Measurements from ENCODE around the gene CAMK4. TPM values are rescaled to one million over a fixed set of nuclear protein-coding genes. Genes with fewer than 3 reads are reported as not detected.
A peak's percentile ranks its signal among the peaks of the same experiment; 100 is the strongest.

Gene CAMK4
- total RNA-seq, 1 experiment from 2014 or later, result 6.3 TPM

GRCh38 chr5:111237470-111237869 is 13.3 kb downstream of the CAMK4 start:
- no peaks in the 10 kb centered on the region for H3K4me1 ChIP-seq (ENCODE audit: insufficient read depth, low read length)
- no peak overlapping the region for H2AFZ ChIP-seq (ENCODE audit: low read length)
- no peak overlapping the region for H2BK20ac ChIP-seq (ENCODE audit: low read depth, low read length, poor library complexity, severe bottlenecking)
- no peak overlapping the region for H2BK15ac ChIP-seq (ENCODE audit: low read depth, low read length)
- H3K36me3 Mint-ChIP-seq (ENCODE audit: insufficient read depth in 1 of 3, low read depth in 3 of 3), result no peaks in the 10 kb centered on the region
- no peaks in the 10 kb centered on the region for H4K20me1 ChIP-seq (ENCODE audit: control insufficient read depth, insufficient read depth, insufficient read length)
- DNase-seq, result no peak
- TF ChIP-seq, protein P1, sequence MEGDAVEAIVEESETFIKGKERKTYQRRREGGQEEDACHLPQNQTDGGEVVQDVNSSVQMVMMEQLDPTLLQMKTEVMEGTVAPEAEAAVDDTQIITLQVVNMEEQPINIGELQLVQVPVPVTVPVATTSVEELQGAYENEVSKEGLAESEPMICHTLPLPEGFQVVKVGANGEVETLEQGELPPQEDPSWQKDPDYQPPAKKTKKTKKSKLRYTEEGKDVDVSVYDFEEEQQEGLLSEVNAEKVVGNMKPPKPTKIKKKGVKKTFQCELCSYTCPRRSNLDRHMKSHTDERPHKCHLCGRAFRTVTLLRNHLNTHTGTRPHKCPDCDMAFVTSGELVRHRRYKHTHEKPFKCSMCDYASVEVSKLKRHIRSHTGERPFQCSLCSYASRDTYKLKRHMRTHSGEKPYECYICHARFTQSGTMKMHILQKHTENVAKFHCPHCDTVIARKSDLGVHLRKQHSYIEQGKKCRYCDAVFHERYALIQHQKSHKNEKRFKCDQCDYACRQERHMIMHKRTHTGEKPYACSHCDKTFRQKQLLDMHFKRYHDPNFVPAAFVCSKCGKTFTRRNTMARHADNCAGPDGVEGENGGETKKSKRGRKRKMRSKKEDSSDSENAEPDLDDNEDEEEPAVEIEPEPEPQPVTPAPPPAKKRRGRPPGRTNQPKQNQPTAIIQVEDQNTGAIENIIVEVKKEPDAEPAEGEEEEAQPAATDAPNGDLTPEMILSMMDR (conservative IDR thresholded peaks at IDR 0.05), result no peak
- no peak overlapping the region for H2BK12ac ChIP-seq (ENCODE audit: insufficient read length, low read depth, low read length)
- no peak overlapping the region for H3K9ac ChIP-seq (ENCODE audit: extremely low read depth, insufficient read length, low read length)
- no peak overlapping the region for H3T11ph ChIP-seq (ENCODE audit: low read length)
- H3K79me2 ChIP-seq (ENCODE audit: insufficient read depth, low read length), result no peaks in the 10 kb centered on the region
- no peak overlapping the region for H4K8ac ChIP-seq (replicated peaks; ENCODE audit: insufficient read length, low read depth, low read length)
- no peaks in the 10 kb centered on the region for H3K27me3 ChIP-seq (ENCODE audit: insufficient read depth, low read length)
- H4K91ac ChIP-seq (ENCODE audit: insufficient read length, low read depth, low read length), result no peak overlapping the region
- no peaks in the 10 kb centered on the region for H3K27me3 Mint-ChIP-seq (ENCODE audit: low read depth)
- no peaks in the 10 kb centered on the region for H3K23me2 ChIP-seq (ENCODE audit: insufficient read length, low read depth, low read length, poor library complexity, severe bottlenecking)
- no peak overlapping the region for H2BK5ac ChIP-seq (ENCODE audit: insufficient read length, low read length)
- H3K18ac ChIP-seq (ENCODE audit: insufficient read length, low read depth, low read length), result no peak overlapping the region
- H3K4ac ChIP-seq (ENCODE audit: low read depth, low read length), result no peak overlapping the region
- no peaks in the 10 kb centered on the region for H3K9me3 Mint-ChIP-seq
- H3K9me3 ChIP-seq (ENCODE audit: control insufficient read depth, low read depth, low read length), result no peaks in the 10 kb centered on the region
- H3K27ac Mint-ChIP-seq, result peak overlapping the region in 1 of 3 experiments; percentile 13; a peak in 2 of 7 replicates
- no peak overlapping the region for H2AK5ac ChIP-seq (ENCODE audit: insufficient read length, low read length)
- no peak overlapping the region for H3K56ac ChIP-seq (ENCODE audit: insufficient read length, low read depth, low read length)
- no peak overlapping the region for H3K27ac ChIP-seq (ENCODE audit: insufficient read length, low read depth, low read length)
- H3K23ac ChIP-seq (ENCODE audit: insufficient read length, low read depth, low read length), result no peak overlapping the region
- H3K4me1 Mint-ChIP-seq, result peaks cover 2% of the 10 kb centered on the region in 2 experiments
- no peak overlapping the region for H3K4me2 ChIP-seq (ENCODE audit: insufficient read depth, insufficient read length, low read length)
- no peak overlapping the region for H3K4me3 Mint-ChIP-seq
- no peaks in the 10 kb centered on the region for H3K79me1 ChIP-seq (ENCODE audit: insufficient read depth, low read depth, low read length, poor library complexity, severe bottlenecking)
- H2BK120ac ChIP-seq (ENCODE audit: low read depth, low read length, poor library complexity, severe bottlenecking), result no peak overlapping the region
- no peak overlapping the region for H3K14ac ChIP-seq (ENCODE audit: insufficient read depth, low read length)
- H4K5ac ChIP-seq (ENCODE audit: insufficient read length, low read depth, low read length), result no peak overlapping the region
